GM18520 (cell line): ENCODE data around the gene IRX6.

Source experiments
- ATAC-seq: cut with Tn5 transposase; IDR thresholded peaks from one replicate; pipeline ENCODE4 v1.9.1; 2021; ENCODE audit not compliant: unreplicated experiment

IRX6 gene

DNA sequence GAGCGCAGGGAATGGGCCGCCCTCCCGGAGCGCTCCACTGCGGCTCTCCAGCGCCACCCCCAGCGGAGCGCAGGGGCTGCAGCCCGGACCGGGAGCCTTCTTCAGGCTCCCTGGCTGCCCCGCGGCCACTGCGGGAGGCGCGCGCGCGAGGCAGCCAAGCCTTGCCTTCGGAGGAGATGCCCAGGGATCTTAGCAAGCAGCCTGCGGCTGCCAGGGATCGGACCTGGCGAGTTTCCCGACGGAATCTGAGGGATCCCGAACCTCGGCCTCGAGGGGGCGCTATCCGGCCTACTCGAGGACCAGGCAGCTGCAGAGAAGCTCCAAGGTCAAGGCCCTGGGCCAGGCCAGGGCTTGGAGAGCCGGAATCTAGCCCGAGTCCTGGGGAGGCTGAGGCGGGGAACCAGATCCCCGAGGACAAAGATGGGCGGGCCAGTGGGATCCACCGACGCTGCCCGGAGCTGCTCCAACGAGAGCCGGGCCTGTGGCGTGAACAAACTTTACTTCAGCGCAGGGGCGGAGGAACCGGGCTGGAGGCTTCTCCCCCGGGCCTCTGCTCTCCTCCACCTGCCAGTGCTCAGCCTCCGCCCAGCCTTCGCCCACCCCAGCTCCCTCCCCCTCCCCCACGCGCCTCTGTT is at the start of gene IRX6:
IRX6 (plus strand) TSS at position 567 of the 635 bp plus-strand sequence. CDS start 889 bp downstream, outside the sequence.
- no peak for ATAC-seq

DNA sequence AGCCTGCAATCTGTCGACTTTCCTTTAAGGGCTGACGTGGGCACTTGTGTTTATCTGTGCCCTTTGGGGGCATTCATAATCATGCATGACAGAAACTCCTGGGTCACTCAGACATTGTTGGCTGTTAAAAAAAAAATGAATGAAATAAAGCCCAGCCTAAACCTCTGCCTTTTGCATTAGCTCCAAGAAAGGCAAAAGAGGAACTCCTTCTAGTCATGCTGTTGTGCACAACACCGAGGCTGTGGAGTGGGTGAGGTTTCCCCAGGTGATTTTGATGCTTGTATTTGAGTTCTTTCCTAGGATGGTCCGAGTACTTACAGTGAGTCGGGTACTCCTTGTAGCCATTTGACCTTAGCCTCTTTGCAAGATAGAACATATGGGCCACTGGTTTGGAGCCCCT is 49.6 kb upstream of the IRX6 start:
- no peak for ATAC-seq

DNA sequence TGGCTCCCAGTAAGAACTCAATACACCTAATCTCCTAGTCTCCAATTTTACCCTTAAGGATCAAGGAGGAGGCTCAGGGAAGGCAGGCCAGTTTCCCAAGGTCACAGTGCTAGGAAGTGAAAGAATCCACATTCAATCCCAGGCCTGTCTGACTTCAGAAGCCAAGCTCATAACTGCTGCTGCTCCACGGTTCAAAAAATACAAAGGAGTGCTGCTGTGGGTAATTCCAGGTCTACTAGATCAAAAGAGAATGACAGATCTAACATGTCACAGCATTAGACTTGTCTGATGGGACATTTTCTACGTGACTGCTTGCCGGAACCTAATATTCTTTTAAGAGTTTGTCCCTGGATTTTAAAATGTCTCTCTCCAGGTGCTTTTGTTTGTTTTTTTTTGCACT is 48.8 kb upstream of the IRX6 start:
- no peak for ATAC-seq

DNA sequence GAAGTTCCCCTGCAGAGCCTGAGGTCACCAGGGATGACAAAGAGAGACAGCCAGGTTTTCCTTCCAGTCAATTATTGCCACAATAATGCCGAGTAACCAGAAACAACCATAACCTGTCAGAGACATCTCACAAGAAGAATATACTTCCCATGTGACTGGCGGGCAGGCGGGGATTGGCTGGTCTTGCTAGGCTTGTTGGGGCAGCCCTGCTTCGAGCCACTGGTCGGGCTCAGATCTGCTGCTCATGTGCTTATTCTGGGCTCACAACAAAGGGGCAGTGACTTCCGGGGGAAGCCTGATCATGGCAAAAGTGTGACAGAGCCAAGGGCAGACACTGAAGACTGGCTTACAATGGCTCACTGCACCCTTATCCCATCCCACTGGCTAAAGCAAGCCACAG is 48.1 kb upstream of the IRX6 start:
- no peak for ATAC-seq

DNA sequence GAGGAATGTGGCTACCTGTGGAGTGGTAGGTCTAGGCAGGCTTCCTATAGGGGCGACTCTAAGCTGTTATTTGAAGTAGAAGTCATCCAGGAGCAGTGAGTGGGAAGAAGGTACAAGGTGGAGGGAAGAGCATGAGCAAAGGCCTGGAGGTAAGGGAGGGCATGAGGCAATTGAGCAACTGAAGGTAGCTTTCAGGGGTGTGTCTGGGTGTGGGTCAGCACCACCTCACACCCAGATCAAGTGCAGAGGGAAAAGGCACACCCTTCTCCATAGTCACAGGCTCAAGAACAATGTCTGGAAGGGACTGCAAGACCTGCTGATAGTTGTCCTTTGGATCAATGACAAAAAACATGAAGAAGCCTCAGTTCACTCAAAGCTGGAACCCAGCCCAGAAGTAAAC is 46.5 kb upstream of the IRX6 start:
- ATAC-seq = no peak

DNA sequence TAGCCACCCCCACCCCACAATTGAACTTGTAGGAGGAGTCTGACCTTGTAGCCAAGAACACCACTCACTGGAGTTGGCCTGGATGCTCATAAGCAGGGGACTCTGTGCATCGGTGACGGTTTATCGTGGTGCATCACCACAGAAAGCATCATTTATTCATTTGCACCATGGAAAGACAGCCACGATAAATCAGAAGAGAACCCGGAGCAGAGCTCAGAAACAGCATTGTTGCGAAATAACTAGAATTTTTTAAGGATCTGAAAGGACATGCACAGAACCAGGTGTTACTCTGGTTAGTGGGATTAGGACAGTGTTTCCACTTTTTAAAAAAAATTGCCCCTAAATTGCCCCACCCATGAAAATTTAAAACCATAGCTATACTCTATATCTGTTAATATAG is 44.4 kb upstream of the IRX6 start:
- ATAC-seq = no peak

DNA sequence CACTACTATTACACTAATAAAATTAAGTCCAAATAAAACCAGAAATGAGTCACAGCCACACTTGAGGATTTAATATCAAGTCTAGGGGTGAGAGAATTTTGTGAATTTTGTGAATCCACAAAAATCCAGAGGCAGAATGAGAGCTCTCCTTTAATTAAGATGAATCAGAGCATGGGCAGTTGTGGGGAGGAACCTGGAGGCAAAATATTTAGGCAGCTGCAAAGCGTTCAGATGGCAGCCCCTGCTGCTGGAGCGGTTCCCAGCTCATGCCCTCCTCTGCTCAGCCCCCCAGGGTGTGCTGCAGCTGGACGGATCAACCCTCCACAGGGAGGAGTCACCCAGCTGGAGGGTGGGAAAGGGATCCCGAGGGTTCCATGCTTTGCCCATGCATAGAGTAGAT is 43.4 kb upstream of the IRX6 start:
- ATAC-seq = no peak

DNA sequence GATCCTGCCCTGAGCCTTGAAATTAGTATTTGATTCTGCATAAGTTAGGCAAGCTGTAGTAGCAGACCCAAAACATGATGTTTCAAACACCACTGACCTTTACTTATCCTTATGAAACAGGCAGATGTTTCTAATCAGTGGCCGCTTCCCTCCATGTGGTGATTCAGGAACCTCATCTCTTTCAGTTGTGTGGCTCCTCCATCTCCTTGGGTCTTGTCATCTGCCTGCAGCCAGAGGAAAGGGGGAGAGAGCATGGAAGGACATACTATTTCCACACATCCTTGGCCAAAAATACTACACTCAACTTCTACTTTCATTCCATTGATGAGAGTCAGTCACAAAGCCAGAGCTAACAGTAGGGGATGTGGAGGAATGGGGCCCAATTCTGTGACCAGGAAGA is 41.6 kb upstream of the IRX6 start:
- no peak for ATAC-seq

DNA sequence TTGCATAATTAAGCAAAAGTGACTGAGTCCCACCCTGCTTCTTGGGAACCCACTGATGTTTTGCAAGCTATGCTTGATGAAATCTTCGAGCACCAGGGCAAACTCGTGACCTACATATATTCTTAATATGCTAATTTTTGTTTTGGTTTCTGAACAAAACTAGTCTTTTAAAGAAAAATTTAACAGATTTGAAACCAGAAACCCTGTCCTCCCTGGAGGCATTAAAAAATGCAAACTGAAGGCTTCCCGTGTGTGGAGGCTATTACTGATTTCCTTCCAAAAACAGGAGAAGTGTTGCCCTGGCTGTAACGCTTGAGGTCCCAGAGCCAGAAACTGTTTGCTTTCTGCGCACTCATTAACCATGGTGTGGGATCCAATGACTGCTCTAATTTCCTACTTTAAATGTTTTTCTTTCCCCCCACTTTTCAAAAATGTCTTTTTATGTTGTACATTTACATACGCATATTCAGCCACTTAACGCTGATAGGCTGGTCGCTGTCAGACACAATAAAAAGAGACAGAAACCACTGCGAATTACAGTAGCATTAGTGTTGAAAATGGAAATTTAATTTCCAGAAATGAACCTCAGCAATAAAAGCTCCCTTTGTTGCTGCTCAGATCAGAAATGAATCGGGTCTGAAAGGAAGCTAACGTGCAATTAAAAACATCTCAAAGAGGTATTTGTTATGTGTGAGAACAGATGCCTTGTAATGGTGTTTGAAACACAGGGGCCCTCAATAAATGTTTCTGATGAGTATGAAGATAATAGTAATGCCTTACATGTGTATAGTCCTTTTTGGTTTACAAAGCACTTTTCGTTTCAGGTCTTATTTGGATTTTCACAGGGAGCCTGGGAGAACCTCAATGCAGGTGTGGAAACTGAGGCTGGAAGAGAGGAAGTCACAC is 39.9 kb upstream of the IRX6 start:
- no peak for ATAC-seq

DNA sequence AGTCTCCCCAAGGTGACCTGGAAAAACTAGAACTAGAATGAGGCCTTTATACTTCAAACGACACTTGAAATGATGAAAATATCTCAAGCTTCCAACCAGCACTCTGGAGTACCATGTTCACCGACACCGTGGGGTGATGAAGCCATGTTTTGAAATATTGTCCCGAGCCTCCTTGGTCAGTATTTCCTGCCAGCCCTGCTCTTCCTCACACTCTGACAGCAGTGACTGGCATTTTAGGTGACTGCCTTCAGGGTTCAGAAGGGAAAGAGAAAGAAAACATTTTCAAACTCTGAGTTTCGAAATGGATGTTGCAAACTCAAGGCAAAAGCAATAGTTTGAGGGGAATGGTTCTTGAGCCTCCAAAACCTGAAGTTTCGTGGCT is 39.3 kb upstream of the IRX6 start:
- ATAC-seq = no peak

DNA sequence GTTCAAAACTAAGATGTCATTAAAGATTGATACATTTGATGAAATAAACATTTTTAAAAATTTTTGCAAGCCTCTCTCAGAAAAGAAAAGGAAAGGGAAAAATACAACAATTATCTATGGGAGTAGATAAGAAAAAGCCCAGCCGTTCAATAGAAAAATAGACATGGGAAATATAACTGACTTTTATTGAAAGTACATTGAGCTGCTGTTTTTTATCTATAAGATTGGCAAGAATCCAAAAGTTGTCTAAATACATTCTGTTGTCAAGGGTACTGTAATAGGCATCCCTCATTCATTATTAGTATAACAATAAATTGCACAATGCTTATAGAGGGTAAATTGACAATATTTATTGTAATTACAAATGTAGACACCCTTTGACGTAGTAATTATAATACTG is 38.4 kb upstream of the IRX6 start:
- ATAC-seq = no peak

DNA sequence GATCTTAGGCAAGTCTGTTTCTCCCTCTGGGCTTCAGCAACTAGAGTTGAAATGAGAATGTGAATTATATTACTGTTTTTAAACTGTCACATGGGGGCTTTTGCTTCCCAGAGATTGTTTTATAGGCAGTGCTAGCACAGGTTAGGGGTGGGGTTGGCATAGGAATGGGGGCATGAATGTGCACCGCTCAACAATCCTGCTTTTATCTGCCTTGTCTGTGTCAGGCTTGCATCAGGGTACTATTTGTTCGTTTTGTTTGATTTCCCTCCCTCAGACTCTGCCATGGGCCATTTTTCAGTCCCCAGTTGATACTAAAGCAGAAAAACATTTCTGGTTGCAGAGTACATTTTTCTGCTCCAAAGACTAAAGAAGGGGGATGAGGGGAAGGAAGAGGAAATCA is 34.6 kb upstream of the IRX6 start:
- no peak for ATAC-seq

DNA sequence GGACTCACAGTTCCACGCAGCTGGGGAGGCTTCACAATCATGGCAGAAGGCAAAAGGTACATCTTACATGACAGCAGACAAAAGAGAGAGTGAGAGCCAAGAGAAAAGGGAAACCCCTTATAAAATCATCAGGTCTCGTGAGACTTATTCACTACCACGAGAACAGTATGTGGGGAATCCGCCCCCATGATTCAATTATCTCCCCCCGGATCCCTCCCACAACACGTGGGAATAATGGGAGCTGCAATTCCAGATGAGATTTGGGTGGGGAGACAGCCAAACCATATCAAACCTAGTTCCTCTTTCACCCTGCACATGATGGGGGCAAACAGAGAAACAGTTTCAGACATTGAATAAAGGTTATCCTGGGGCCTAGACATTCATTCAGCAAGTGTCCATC is 32.2 kb upstream of the IRX6 start:
- no peak for ATAC-seq

DNA sequence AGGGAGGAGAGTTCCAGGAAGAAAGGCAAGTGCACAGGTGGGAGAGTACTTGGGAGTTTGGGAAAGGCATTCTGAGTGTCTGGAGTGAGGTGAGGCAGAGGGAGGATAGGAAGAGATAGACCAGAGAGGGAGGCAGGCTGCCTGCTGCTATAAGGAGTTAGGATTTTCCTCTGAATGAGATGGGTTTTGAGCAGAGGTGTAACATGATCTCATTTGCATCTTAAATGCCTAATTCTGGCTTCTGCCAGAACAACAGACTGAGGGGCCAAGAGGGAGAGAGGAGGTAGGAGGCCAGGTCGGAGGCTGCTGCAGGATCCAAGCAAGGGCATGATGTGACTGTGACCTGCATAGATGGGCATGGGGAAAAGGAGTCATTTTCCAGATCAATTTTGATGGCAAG is 31.5 kb upstream of the IRX6 start:
- no peak for ATAC-seq

DNA sequence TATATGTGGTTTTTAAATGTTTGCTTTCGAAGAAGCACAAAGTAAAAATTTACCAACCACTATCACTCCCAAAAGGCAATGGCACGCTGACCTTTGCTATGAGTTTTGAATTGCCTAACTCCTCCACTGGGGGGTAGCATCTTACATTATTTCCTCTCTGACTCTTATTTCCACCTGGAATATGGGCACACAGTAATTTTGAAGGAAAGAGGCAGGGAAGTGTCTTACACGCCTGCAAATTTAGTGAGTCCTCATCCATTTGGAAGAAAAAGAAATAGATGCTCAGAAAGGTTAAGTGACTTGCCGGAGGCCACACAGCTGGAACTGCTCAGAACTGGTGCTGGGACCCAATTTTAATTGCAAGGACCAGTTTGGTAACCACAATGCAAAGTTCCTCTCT is 29.9 kb upstream of the IRX6 start:
- ATAC-seq = no peak

DNA sequence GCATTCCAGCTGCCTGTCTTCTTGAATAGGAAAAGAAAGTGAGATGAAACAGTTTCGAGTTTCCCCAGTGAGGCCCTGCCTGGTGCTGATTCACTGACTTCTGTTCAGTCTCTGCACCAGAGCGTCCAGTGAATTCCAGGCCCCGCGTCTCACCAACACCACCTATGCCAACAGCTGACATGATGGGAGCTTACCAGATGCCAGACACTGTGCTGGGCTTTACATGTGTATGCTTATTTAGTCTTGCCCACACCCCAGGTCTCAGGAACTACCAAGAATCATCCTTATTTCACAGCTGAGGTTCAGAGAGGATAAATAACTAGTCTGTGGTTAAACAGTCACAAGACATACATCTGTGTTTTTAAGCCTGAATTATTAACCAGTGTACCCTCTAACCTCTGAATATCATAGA is 29.1 kb upstream of the IRX6 start:
- ATAC-seq = no peak

DNA sequence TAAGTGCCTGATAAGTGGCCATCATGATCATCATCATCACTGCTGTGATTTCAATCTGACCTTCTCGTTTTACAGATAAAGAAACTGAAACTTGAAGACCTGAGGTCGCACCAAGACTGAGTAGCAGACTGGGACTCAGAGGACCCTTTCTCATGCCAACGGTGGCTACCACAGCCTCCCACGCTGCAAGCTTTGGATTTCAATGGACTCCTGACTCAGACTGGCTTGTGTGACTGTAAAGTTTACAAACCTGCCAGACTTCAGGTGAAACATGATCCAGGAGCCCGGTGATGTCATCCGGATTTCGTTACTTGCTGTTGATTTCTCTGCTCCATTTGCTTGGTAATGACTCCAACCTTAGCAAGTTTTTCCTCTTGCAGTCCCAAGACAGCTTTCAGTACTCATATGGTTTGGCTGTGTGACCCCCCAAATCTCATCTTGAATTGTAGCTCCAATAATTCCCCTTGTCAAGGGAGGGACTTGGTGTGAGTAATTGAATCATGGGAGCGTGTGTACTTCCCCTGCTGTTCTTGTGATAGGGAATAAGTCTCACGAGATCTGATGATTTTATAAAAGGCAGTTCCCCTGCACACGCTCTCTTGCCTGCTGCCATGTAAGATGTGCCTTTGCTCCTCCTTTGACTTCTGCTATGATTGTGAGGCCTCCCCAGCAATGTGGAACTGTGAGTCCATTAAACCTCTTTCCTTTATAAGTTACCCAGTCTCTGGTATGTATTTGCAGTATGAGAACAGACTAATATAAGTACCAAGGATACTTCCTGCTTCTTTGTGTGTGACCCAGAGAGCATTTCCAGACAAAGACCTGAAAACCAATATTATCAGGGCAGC is 26.7 kb upstream of the IRX6 start:
- ATAC-seq = no peak

DNA sequence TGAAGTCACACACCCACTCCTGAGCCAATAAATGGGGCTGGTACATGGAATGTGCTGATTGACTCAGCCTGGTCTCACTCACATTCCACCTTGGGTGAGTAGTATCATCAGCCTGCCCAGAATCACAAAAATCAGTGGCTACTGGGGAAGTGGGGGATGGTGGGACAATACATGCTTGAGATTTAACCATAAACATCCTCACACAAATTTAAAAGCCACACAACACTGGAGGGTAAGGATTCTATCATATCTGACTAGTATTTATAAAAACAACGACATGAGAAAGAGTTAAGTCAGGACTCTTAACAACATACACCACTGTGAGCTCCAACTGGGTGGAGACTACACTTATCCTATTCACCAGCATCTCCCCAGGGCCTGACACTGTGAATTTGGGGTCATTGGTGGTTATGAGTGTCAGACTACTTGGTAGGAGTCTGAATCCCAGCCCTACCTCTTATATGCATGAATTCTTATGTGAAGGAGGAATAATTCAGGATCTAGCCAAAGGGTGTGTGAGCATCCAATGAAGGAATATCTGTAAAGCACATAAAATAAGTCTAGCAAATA is 26.0 kb upstream of the IRX6 start:
- no peak for ATAC-seq

DNA sequence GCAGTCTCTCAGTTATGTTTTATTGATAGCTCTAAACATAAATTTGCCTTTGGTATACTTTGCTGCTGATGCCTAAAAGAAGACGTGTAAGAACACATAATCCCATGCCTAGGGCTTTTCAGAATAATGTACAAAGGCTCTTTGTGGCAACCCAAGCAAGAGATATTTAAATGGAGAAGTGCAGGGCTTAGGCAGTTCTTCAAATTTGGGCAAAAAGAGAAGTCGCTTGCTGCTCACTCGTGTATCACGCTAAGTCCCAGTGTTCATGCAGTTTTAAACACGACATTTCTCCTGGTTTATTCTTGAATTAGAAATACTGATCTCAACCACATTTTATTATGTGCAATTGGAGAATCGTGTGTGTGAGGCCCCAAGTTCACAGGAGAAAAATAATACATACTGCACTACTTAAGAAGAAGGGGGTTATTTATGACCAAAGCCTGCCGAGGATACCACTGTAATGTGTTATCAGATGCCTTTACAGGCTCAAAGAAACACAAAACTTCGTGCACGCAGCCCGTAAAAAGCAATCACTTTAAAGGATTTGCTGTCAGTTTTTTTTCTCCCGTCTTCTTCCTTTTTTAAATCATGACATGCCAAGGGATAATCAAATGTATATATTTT is 22.5 kb upstream of the IRX6 start:
- no peak for ATAC-seq

DNA sequence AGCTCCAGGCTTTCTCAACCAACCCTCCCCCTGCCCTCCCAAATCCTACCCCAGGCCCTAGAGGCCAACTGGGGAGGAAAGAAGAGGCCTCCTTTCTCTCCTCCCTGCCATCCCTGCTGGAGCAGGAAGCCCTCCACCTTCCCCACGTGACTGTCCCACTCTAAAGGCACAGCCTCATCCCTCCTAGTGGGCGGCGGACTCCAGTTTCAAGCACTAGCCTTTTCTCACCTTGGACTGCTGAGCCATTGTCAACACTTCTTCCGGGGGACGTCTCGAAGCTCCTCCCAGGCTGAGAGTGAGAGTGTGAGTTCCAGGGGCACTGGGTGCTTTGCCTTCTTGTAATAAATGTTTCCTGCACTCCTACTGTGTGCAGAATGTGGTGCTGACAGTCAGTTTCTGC is 21.4 kb upstream of the IRX6 start:
- ATAC-seq = no peak

DNA sequence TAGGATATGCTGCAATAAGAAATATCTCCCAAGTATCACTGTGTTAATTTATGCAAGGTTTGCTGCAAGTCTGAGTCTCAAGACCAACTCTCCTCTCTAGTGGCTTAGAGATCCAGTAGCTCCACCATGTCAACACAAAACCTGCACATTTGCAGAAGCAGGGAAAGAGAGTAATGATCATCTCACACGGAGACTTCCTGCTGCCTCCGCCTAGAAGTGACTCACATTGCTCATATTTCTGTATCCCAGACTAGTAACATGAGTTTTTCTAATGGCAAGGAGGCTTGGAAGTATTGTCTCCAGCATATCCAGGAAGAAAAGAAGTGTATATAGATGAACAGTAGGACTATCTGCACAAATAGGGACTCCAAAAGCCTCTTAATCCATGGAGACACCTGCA is 15.0 kb upstream of the IRX6 start:
- no peak for ATAC-seq
